Stimulated activated naive CD8-positive, alpha-beta T cell treated with anti-CD3 and anti-CD28 coated beads, Interleukin-15, Interleukin-2, amounts not matched to agents 100 U/mL and 50 U/mL, for 24 hours (primary cell): ENCODE measurements around the gene CACNA1F.
A peak's percentile ranks its signal among the peaks of the same experiment; 100 is the strongest.

Experiments used
- ATAC-seq: fragments of 150-1000 bp; cut with Tn5 transposase; one replicate; pipeline ENCODE4 v1.10.0; 2021
- DNase-seq: peaks from one replicate; pipeline ENCODE4 v3.0.0; 2021

Gene CACNA1F

DNA sequence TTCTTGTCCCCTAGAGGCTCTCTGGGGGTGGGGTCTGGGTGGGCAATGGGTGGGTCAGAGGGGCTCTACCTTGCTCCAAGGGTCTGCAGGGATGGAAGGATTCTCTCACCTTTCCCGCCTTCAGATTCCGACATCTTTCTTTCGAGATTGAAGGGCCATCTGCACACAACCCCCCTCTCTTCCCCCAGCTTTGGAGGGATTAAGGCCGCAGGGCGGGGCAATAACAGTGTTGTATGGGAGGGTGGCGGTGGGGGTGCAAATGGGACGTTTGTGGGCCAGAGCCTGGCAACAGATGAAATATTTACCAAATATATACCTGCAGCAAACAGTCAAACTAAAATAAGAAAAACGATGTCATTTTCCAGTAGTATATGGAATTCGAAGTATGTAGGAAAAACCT lies at the start of gene CACNA1F:
Gene CACNA1F, minus strand, starts transcription at position 165 of the 400 bp plus-strand sequence. Its CDS starts 31 bp downstream, at position 134.
- DNase-seq (no peak), ATAC-seq (no peak)

DNA sequence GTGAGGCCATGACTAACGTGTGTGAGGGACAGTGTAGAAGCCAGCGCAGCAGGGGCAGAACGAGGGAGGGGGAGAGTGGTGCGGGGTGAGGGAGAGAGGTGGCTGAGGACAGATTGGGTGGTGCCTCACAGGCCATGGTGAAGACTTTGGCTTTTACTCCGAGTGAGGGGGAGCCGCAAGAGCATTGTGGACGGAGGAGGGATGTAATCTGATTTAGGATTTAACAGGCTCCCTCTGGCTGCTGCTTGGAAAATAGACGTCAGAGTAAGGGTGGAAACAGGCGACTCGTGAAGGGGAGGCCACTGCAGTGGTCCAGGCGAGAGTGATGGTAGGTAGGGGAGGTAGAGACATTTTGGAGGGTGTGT lies 49.5 kb upstream of the CACNA1F start:
- no peak for DNase-seq
- ATAC-seq, result no peak

DNA sequence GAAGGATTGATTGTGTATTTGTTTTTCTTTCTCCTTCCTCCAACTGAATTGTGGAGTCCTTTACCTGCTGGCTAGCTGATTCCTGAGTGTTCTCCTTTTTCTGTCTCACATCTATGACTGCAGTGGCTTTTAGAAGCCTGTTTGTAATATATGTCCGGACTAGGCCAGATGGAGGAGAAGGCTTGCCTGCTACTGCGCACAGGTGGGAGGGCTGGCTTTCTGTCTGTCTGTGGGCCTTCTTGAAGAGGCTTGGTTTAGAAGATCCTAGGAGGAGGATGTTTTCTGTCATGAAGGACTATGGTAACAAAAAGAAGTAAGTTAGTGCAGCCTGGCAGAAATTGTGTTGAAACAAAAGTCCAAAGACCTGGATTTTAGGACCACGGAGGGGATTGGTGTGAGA lies 44.9 kb upstream of the CACNA1F start:
- ATAC-seq (no peak), DNase-seq (no peak)

DNA sequence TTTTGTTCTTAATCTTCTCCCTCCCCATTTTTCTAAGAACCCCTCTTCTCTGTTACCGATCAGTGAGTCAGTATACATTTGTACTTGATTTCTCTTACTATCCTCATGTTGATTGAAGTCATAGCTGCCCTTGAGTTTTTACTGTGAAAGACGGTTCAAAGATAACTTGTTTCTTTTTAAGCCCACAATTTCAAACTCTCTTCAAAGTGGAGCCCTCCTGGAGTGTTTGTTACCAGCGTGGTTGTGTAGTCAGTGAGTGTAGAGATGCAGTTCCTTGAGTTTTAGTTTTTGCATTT lies 44.3 kb upstream of the CACNA1F start:
- peak; percentile 11 for ATAC-seq
- DNase-seq, result no peak

DNA sequence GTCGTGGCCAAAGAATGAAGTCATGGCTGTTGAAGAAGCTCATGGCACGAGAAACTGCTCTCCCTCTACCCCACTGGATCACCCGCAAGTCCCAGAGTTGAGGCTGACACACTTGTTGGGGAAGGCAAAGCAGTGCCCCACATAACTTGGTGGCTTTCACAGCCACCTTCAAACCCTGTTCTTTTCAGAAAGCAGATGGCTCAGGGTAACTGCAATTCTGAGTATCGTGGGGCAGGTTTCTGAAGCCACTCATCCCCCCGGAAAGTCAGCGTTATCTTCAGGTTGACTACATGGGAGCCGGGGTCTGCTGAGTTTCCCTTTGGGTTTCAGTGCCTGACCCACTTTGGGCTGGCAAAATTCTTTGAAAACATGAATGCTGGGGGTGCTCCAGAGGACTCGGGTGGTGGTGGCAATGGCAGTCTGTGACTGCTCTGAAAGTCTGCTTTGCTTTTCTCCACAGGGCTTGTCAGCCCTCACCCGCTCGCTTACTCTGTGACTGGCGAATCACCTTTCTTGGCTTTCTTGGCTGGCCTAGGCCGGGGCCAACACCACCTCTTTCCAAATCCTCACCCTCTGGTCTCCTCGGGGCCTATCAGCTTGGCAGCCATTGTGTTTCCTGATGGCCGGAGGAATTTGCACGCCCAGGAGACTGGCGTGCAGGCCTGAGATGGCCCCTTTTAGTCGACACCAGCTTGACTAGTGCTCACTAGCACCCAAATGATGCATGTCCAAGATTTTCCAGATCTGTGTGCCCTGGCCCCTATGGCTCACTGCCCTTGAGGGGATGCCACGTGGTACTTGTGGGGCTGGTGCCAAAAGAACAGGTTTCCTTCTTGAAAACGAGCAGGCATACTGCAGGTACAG lies 43.8 kb upstream of the CACNA1F start:
- no peak for DNase-seq
- ATAC-seq, result peak; percentile 16

DNA sequence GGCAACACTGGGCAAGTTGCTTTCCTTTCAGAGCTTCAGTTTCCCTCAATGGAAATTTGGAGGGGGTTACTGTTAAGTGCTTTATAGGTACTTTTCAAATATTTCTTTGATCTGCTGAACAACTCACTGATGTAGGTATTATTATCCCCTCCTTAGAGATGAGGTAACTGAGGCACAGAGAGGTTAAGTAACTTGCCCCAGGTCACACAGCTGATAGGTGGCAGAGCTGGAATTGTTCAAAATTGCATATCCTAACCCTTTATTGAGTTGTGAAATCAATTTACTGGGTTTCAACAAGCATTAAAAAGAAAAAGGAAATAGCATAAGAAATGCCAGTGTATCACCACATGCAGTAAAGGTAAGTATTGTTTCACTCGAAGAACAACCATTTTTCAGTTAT lies 43.1 kb upstream of the CACNA1F start:
- ATAC-seq, result no peak
- no peak for DNase-seq

DNA sequence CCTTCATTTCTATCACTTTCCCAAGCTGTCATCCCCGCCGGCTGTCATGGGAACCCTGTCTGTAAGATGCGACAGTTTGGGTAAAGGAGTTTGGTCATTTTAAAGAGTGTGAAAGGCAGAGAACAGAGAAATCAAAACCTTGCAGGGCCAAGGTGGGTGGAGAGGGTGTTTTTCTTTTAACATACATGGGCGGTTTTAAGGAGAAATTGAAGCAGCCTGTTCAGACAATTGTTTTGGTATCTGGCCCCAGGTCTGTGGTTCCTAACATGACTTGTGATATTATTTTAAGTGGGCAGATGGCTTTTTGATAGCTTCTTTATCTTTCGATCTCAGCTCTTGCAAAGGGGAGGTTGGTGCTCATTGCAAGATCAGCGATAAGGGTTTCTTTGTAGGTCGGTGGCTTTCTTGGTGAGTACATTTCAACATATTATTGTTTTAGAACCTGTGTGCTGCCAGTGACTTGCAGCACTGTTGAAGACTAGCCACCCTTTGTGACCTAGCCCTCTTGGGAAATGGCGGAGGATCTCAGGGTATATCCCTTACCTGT lies 40.1 kb upstream of the CACNA1F start:
- DNase-seq, result peak; percentile 37
- ATAC-seq, result peak; percentile 4

DNA sequence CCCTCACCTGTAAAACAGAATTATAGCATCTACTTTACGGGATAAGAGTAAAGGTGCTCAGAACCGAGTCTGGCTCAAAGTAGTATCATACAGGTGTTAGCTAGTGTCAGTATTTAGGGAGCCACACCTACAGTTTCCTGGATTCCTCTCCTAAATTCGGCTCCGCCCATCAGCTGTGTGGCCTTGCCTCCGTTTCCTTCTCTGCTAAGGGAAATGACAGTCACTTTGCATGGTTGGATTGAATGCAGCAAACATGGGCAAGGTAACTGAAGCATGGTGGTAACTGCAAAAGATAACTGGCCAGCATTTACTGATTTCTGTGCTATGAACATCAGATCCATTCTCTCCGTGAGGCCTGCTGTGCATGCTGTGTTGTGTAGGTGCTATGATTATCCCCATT lies 39.3 kb upstream of the CACNA1F start:
- DNase-seq (no peak), ATAC-seq (no peak)

DNA sequence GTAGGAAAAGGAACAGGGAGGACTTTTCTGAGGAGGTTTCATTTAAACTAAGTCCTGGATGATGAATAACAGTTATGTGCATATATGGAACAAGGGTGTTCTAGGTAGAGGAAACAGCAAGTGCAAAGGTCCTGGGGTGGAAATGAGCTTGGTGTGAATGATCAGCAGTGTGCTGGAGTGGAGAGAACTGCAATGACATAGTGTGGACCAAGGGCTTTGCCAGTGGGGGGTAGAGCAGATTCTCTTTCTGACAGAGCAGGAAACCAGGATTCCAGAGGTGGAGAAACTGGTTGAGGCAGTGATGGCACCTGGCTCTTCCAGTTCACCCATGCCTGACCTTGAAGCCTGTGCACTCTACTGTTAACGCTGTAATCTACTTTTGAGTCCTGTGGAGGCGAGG lies 38.2 kb upstream of the CACNA1F start:
- no peak for DNase-seq

DNA sequence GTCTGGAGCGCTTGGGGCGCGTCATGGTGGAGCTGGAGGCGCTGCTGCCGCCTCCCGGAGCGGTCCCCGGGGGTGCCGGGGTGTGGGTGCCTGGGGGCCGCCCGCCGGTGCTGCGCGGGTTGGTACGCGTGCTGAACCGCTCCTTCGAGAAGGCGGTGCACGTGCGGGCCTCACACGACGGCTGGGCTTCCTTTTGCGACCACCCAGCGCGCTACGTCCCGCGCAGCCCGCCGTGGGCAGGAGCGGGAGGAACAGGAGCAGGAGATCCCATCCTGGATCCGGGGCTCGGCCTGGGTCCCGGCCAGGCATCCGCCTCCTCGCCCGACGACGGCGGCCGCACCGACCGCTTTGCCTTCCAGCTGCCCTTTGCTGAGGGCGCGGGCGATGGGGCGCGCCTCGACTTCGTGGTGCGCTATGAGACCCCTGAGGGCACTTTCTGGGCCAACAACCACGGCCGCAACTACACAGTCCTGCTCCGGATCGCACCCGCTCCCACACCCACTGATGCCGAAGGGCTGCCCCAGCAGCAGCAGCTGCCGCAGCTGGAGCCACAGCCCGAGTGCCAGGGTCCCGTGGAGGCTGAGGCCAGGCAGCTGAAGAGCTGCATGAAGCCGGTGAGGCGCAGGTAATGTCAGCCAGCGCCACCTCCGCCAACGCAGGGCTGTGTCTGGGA lies 37.2 kb upstream of the CACNA1F start:
- DNase-seq, result peak; percentile 7

More for the DNA sequence above, 38.2 kb upstream of the CACNA1F start:
- ATAC-seq, result no peak

DNA sequence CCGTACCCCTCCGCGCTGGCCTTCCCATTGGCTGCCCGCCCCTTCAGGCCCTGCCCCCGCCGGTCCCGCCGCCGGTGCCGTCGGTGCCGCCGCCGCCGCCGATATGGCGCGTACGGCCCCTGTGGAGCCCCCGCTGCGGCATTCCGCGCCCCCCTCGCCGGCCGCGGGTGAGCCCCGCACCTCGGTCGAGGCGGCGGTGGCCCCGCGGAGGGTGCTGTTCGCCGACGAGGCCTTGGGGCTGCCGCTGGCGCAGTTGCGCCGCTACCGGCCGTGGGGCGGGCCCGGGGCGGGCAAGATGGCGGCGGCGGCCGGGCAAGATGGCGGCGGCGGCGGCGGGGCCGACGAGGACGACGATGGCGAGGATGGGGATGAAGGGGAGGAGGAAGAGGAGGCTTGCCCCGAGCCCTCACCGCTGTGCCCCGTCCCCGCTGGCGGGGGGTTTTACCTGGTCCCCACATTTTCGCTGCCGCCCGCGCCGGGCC lies 36.7 kb upstream of the CACNA1F start, which contains the start of gene PPP1R3F:
Gene PPP1R3F, plus strand, starts transcription at position 27 of the 482 bp plus-strand sequence. Its CDS starts 77 bp downstream, at position 104.
- ATAC-seq (peak; percentile 1), DNase-seq (peak; percentile 51)

More for the DNA sequence above, 37.2 kb upstream of the CACNA1F start:
- ATAC-seq, result no peak

DNA sequence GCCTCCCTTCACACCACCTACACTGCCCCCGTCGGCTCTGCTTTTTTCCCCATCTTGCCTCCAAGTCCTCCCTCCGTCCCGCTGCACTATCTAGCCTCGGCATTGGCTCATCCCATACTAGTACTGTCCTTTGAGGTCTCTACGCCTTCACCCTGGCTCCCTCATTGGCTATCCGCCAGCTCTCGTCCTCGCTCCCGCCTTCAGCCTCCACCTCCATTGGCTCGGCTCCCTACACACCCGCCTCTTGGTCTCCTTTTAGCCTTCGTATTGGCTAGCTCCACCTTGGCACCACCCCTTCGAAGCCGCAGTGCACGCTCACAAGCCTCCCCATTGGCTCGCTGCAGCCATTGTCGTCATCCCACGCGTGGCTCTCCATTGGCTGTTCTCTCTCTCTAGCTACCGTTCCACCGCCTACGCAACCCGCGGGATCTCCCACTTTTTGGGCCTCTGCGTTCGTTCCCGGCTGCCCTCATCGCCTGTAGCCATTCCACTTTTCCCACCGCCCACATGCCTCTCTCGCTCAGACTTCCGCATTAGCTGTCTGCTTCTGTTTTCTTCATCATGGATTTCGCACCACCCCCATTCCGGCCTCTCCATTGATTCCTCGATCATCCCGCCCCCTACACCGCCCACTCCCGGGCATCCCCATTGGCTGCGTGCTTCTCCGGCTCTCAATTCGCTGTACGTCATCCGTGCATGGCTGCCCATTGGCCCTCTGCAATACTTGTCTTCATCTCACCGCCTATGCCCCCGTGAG lies 36.0 kb upstream of the CACNA1F start:
- peak; percentile 84 for ATAC-seq

DNA sequence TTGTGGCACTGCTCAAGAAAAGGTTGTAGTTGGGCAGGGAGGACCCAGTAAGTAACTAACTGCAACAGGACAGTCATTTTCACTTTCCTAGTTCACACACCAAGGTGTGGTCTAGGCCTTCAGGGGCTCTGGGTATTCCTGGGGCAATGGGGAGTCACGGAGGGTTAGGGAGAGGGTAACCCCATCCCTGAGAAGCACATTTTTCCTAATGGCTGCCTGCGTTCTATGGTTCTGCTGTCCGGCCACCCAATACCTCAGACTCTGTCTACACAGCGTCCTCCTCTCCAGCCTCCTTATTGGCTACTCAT lies 35.5 kb upstream of the CACNA1F start:
- ATAC-seq (no peak), DNase-seq (no peak)

More for the DNA sequence above, 36.0 kb upstream of the CACNA1F start:
- peak; percentile 92 for DNase-seq

DNA sequence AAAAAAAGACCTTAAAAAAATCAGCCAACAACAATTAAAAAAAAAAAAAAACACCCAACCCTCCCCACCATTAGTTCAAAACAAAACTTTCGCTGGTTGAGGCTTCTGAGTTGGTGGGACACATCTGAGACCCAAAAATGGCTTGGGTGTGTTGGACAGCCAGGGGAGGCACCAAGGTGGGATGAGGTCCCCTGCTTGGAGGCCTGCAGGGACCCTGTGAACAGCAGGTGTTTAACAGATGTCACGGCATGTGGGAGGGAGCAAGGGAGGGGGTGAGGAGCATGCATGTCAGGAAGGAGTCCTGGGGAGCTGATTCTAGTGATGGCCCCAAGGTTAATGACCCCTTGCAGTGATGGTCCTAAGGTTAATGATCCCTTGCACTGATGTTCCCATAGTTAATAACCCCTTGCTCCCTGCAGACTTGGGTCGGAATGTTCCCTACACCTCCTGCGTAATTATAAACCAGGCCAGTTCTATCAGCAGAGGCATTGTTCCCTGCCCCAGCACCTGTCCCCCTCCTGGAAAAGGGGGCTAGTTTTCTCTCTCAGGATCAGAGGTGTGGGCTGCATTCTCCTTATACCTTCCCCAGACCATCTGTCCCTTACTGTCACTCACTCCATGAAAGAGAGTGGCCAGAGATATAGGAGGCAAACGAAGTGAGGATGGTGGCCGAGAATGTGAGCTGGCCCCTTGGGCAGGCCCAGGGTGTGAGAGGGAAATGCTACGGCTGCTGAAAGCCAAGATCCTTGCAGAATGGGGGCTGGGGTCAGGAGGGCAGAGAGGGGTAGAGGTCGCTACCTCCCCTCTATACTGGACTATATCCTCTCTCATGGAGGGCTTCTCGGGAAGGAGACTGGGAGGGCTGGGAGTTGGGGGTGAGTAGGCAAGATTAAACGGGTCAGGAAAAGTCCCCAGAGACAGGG lies 33.6 kb upstream of the CACNA1F start:
- ATAC-seq, result no peak
- no peak for DNase-seq

DNA sequence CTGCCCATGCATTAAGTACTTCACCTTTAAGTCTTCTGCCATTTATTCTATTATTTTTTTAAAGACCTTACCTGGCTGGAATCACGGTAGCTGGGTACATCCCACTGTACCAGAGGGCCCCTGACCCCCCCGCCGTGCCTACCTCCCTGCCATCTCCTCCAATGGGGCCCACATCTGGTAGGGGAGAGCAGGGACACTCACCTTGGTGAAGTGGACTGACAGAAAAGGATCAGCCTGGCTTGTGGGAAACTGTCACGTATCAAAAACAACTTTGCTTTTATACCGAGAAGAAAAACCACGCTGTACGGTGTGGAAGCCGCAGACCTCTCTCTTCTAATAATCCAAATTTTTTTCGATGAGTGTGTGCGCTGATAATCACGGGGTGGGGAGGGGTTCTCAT lies 31.3 kb upstream of the CACNA1F start, which contains the start of gene FOXP3:
Gene FOXP3, minus strand, starts transcription at position 251 of the 400 bp plus-strand sequence. CDS start 6,205 bp downstream, outside the sequence.
- no peak for ATAC-seq
- DNase-seq, result no peak

DNA sequence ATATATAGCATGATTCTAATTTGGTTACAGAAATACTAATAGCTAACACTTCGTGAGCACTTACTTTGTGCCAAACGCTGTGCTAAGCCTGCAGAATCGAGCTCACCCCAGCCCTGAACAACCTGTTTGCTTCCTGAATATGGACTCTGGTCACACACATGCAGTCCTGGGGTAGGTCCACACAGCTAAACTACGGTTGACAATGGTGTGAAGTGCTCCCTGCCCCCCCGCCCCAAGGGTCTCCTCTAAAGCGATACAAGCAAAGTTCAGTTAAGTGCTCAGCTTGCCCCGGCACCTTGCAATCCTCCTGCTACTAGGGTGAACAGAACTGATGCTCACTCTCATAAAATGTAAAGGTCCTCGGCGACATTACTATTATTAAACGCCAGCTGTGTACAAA lies 30.5 kb upstream of the CACNA1F start:
- DNase-seq, result no peak

DNA sequence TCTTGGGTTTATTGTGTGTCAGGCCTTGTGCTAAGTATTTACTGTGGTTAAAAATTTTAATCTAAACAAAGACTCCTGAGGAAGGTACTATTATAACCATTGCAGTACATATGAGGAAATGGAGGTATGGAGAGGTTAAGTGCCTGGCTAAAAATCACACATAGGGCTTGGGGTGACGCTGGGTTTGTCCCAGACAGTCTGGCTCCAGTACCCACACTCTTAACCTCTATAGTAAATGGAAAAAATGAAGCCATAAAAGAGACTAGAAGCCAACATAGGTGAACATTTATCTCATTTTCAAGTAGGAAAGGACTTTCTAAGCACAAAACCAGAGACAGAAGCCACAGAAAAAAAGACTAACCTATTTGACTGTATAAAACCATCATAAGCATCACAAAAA lies 29.5 kb upstream of the CACNA1F start:
- DNase-seq (no peak), ATAC-seq (peak; percentile 79)

More for the DNA sequence above, 30.5 kb upstream of the CACNA1F start:
- ATAC-seq, result no peak

DNA sequence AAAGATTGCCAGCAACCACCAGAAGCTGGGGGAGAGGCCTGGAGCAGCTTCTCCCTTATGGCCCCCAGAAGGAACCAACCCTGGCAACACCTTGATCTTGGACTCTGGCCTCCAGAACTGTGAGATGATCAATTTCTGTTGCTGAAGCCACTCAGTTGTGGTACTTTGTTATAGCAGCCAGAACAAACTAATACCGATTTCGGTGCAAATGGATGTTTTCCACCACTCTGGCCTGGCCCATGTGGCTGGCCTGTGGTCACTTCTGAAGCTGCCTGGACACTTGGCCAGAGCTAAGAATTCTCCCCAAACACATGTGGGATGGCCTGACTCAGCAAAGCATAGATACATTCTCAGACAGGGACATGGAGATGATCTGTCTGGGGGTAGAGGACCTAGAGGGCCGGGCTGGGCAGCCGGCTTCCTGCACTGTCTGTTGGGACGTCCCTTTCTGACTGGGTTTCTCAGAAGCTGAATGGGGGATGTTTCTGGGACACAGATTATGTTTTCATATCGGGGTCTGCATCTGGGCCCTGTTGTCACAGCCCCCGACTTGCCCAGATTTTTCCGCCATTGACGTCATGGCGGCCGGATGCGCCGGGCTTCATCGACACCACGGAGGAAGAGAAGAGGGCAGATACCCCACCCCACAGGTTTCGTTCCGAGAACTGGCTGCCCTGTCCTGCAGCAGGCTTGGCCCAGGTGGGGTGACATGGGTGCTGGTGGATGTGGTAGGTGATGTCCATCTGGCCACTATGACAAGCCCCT lies 27.3 kb upstream of the CACNA1F start:
- ATAC-seq, result no peak
- no peak for DNase-seq

DNA sequence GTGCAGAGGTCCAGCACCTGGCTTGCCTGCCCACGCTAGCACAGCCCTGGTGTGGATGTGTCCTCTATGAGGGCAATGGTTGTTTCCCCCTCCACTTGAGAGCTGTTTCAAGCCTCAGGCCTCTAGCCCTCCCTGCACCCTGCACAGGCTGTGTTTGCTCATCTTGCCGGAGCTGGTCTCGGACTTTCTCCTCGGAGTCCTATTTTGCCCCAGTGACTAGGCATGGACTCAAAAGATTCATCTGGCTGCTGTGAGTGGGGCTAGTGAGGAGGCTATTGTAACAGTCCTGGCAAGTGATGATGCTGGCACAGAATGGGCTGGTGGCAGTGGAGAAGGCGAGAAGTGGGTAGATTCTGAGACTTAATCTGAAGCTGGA lies 25.6 kb upstream of the CACNA1F start:
- ATAC-seq (no peak), DNase-seq (no peak)
